DMS53 treated with DMSO at 0.1 percent for 48 hours (cell line): ENCODE data around the gene SV2B.
"Not testable (repeated sequence)": the region's sequence is repeated elsewhere in the genome, so short reads cannot be mapped to it uniquely, and the experiment has no call there.

Experiments
- DNase-seq: peaks from one replicate; lab custom pipeline; 2025; ENCODE audit not compliant: unreplicated experiment; lab: John Stamatoyannopoulos, UW

SV2B gene

GRCh38 chr15:91304210-91304609 is 204.2 kb downstream of the SV2B start:
- no peak for DNase-seq

- no peak for DNase-seq
These were observed 204.7 kb downstream of the SV2B start for GRCh38 chr15:91304786-91305185.

- no peak for DNase-seq
These were observed 206.1 kb downstream of the SV2B start for GRCh38 chr15:91306144-91306543.

GRCh38 chr15:91307601-91308000 is 207.5 kb downstream of the SV2B start:
- DNase-seq, result no peak

- DNase-seq, result no peak
These were observed 208.1 kb downstream of the SV2B start for GRCh38 chr15:91308199-91308598.

GRCh38 chr15:91308855-91309254 is 208.8 kb downstream of the SV2B start:
- DNase-seq, result no peak

- DNase-seq, result no peak
These were observed 211.9 kb downstream of the SV2B start for GRCh38 chr15:91311986-91312385.

GRCh38 chr15:91316126-91316525 is 216.1 kb downstream of the SV2B start:
- DNase-seq, result no peak

GRCh38 chr15:91318516-91318915 is 218.5 kb downstream of the SV2B start:
- DNase-seq, result no peak

GRCh38 chr15:91318931-91319330 is 218.9 kb downstream of the SV2B start:
- DNase-seq, result no peak

GRCh38 chr15:91319371-91320059 is 219.5 kb downstream of the SV2B start:
- no peak for DNase-seq

GRCh38 chr15:91320101-91320500 is 220.0 kb downstream of the SV2B start:
- no peak for DNase-seq

- no peak for DNase-seq
These were observed 229.9 kb downstream of the SV2B start for GRCh38 chr15:91329914-91330313.

GRCh38 chr15:91331581-91331980 is 231.5 kb downstream of the SV2B start:
- DNase-seq, result no peak

GRCh38 chr15:91335702-91336101 is 235.6 kb downstream of the SV2B start:
- no peak for DNase-seq

GRCh38 chr15:91336687-91337086 is 236.6 kb downstream of the SV2B start:
- no peak for DNase-seq

GRCh38 chr15:91338766-91339165 is 238.7 kb downstream of the SV2B start:
- DNase-seq, result no peak

GRCh38 chr15:91342097-91342496 is 242.0 kb downstream of the SV2B start:
- no peak for DNase-seq

GRCh38 chr15:91344912-91345311 is 244.9 kb downstream of the SV2B start:
- not testable (repeated sequence) for DNase-seq

GRCh38 chr15:91345736-91346135 is 245.7 kb downstream of the SV2B start:
- no peak for DNase-seq

- DNase-seq, result no peak
These were observed 246.2 kb downstream of the SV2B start for GRCh38 chr15:91346259-91346658.

- DNase-seq, result no peak
These were observed 248.9 kb downstream of the SV2B start for GRCh38 chr15:91348752-91349500.
